G401.6 (cell line): ENCODE data around the gene TRNP1.

Source experiments
- FAIRE-seq: peaks from 2 replicates; lab custom pipeline; 2012; peaks lifted over from hg19 to GRCh38; lab: Jason Lieb, UNC

TRNP1 gene

GRCh38 chr1:27026621-27027574, 33.4 kb downstream of the TRNP1 start:
- peak; percentile 98 for FAIRE-seq

DNA sequence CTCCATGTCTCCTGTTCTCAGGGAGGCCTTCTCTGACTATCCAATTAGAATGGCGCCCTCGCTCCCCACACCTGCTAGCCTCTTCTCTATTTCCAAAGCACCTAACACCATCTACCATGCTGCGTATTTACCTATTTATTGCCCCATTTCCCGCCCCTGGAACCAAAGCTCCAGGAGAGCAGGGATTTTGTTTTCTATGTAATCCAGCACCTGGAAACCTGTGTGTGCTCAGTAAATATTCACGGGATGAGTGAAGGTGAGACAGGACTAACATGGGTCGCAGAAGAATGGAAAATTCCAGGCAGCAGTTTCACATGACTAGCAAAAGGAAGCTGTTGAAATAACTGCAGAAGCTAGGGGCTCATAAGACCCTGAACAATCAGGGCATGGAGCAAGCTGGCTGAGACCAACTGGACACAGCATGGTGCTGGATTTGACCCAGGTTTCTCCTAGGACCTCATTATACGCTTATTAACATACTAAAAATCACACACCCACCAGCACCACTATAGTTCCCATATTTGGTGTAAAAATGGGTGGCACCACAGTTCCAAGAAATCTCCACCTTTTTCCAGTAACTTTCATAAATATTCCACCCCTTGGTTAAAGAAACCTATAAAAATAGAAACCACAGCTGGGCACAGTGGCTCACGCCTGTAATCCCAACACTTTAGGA, 34.2 kb downstream of the TRNP1 start:
- peak; percentile 96 for FAIRE-seq

DNA sequence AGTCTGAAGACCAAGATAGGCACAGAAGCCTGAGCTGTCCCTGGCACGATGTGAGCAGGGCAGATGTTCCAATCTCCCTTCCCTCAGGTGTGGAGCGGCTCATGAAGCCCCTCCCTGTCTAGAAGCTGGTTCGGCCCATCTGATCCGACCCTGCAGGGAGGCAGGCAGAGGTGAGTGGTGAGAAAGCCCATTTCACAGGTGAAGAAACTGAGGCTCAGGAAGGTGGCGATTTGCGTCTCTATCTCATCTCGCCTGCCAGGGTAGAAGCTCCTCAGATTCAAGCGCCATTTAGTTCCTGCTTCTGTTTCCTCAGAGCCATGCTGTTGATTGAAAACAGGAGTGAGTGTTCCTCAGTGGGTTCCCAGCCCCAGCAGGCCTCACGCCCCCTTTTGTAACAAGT, 36.0 kb downstream of the TRNP1 start:
- no peak for FAIRE-seq

DNA sequence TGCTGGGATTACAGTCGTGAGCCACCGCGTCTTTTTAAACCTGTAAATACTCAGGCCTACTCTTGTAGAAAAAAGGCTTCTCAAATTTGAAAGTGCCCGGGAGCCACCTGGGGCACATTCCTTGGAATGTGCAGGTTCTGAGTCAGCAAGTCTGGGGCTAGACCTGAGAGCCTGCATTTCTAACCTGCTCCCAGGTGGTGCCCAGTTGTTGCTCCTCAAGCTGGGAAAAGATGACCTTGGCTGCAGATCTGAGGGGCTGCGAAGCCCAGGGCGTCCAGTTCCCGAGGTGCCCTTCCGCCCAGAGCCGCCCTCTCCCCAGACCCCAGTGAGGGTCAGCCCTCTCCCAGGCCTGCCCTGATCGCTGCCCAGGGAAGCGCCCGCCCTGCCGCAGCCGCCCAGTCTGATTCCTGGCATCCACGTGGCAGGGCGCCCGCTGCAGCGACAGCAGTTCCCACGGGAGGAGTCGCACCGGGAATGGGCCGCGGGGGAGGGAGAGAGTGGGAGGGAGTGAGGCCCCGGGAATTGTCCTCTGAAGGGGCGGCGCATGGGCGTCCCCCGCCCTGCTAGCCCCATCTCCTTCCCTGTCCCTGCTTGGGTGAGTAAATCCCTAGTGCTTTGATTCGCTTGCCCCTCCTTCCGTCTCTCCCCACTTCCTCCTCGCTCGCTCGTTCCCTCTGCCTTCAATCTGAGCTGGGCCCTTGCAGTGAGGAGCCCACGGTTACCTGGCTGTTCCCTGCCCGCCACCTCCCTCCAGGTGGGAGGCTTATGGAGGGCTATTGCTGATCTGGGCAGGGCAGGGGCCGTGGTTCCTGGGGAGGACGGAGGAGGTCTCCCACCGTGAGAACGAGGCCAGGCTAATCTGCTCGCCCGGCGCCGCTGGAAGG, 38.0 kb downstream of the TRNP1 start:
- FAIRE-seq = no peak

- FAIRE-seq = no peak
Observed at GRCh38 chr1:27032119-27032461, 38.6 kb downstream of the TRNP1 start.

DNA sequence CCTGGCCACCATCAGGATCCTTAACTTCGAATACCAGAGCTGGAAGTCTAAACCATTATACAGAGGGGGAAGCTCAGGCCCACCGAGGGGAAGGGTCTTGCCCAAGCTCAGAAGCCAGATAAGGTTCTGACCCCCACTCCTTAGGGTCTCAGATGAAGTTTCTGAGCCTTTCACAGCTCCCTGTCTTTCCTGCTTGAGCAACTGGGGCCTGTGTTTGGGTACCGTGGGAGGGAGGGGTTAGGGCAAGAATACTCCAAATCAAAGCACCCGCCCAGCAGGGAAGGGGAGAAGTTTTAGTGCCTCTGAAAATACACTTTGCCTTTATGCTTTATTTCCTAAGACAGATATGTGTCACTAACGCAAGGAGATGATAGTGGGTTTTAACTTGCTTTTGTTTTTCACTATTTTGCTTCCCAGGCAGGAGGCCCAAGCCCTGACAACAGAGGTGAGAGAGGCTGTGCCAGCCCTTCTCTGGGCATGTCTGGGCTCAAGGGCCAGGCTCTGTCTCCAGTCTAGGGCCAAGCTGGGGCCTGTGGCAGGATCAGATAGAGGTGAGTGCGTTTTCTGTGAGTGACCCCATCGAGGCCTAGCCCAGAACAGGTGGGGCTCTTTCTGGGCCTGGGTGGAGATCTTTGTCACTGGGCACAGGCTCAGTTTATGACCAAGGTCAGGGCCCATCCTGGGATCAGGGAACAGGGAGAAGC, 39.7 kb downstream of the TRNP1 start:
- FAIRE-seq = no peak

DNA sequence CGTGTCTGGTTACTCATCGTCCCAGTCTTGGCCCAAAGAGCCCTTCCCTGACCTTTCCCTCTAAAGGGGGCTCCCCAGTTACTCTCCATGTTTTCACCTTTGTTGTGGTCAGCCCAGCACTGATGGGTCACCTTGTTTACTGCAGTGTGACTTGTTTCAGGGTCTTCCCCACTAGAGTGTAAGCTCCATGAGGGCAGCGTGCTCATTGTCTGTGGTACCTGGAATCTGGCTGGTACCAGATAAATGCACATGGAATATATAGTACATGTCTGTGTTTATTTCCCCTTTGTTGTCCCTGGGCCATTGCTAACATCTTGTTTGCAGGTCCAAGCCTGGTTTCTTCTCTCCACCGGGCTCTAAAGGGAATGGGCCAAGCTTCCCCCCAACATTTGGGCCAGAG, 41.9 kb downstream of the TRNP1 start:
- no peak for FAIRE-seq

DNA sequence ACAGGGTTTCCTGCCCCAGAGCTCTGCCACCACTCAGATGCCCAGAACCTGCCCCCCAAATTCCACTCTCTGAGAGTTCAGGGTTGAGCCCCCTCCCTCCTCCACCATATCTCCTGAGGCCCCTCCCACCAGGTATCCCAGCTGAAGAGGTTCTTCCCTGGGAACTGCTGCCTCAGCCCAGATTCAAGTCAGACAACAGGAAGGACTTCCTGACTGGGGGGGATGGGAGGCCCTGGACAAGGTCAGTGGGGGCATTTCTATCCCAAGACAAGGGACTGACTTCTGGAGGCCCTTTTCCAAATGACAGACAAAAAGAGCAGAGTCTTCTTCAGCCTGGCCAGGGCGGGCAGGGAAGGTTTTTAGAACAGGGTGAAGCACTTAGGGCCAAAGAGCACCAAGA, 43.2 kb downstream of the TRNP1 start:
- no peak for FAIRE-seq

- no peak for FAIRE-seq
Observed at GRCh38 chr1:27037518-27037917, 44.0 kb downstream of the TRNP1 start.

- FAIRE-seq = no peak
Observed at GRCh38 chr1:27038020-27038419, 44.5 kb downstream of the TRNP1 start.

GRCh38 chr1:27042670-27043069, 49.2 kb downstream of the TRNP1 start:
- no peak for FAIRE-seq

GRCh38 chr1:27044613-27045151, 51.2 kb downstream of the TRNP1 start:
- peak; percentile 93 for FAIRE-seq

GRCh38 chr1:27045973-27046558, 52.6 kb downstream of the TRNP1 start:
- FAIRE-seq = peak; percentile 94

DNA sequence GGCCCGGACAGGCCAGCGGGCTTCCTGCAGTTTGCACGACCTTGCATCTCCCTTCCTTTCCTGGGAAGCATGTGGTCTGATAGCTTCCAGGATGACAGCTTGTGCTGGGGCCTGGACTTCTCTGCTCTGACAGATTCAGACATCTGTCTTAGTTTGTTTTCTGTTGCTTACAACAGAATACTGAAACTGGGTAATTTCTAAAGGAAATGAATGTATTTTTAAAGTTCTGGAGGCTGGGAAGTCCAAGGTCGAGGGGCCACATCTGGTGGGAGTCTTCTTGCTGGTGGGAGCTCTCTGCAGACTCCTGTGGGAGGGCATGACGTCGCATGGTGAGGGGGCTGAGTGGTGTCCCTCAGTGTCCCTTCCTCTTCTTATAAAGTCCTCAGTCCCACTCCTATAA, 54.4 kb downstream of the TRNP1 start:
- no peak for FAIRE-seq

DNA sequence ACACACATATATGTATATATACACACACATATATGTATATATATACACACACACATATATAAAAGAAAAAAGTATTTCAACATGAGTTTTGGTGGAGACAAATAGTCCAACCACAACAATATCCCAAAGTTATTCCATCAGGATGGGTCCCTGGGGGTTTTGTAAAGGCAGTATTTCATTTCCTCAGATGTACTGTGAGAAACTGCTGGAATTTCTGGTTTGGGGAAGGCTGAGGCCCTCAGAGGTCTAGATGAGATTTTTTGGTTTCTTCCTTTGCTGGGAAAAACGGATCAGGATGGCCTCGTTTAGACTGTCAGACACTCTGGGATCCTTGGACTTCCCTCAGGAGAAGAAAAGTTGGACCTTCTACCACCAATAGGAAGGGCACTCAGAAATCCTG, 55.6 kb downstream of the TRNP1 start:
- no peak for FAIRE-seq

GRCh38 chr1:27049607-27050006, 56.1 kb downstream of the TRNP1 start:
- FAIRE-seq = no peak
